GM12872 (cell line): Measurements from ENCODE around the gene DUSP3.

ENCODE experiments used
- CTCF ChIP-seq: IDR thresholded peaks from 3 replicates; pipeline ENCODE4 v1.5.1; 2011; ENCODE audit warnings: low read depth, mild to moderate bottlenecking, low read length, moderate library complexity; ENCODE audit not compliant: insufficient read depth

The DUSP3 gene

GRCh38 chr17:43755389-43755875, 23.3 kb downstream of the DUSP3 start:
- no peak for TF ChIP-seq CTCF

GRCh38 chr17:43754947-43755346, 23.8 kb downstream of the DUSP3 start:
- TF ChIP-seq CTCF, result no peak

- no peak for TF ChIP-seq CTCF
These were observed 25.2 kb downstream of the DUSP3 start for GRCh38 chr17:43753493-43754129.

GRCh38 chr17:43750153-43750552, 28.6 kb downstream of the DUSP3 start:
- no peak for TF ChIP-seq CTCF

- TF ChIP-seq CTCF, result no peak
These were observed 33.2 kb downstream of the DUSP3 start for GRCh38 chr17:43745541-43745940.

- no peak for TF ChIP-seq CTCF
These were observed 37.1 kb downstream of the DUSP3 start for GRCh38 chr17:43741636-43742035.

- TF ChIP-seq CTCF, result no peak
These were observed 38.2 kb downstream of the DUSP3 start for GRCh38 chr17:43740541-43740940.
